Ishikawa (cell line): ENCODE measurements around the gene PNMA6E.

Experiments used
- CEBPB ChIP-seq: IDR thresholded peaks from 2 replicates; pipeline ENCODE4 v1.6.1; 2012
- CREB1 ChIP-seq: IDR thresholded peaks from 2 replicates; pipeline ENCODE4 v1.6.1; 2012; ENCODE audit warnings: low read depth
- EGR1 ChIP-seq: IDR thresholded peaks from 2 replicates; pipeline ENCODE4 v1.6.1; 2012
- EP300 ChIP-seq: IDR thresholded peaks from 2 replicates; pipeline ENCODE4 v1.6.1; 2012; ENCODE audit warnings: borderline replicate concordance
- FOXM1 ChIP-seq: IDR thresholded peaks from 2 replicates; pipeline ENCODE4 v1.6.1; 2012; ENCODE audit warnings: low read depth, borderline replicate concordance
- MAX ChIP-seq: IDR thresholded peaks from 2 replicates; pipeline ENCODE4 v1.6.1; 2012
- NFIC ChIP-seq: IDR thresholded peaks from 2 replicates; pipeline ENCODE4 v1.6.1; 2012
- RAD21 ChIP-seq: IDR thresholded peaks from 2 replicates; pipeline ENCODE4 v1.6.1; 2012; ENCODE audit warnings: low read depth
- REST ChIP-seq: IDR thresholded peaks from 2 replicates; pipeline ENCODE4 v1.6.1; 2012; ENCODE audit warnings: low read depth, mild to moderate bottlenecking
- TAF1 ChIP-seq: IDR thresholded peaks from 2 replicates; pipeline ENCODE4 v1.6.1; 2012; ENCODE audit warnings: low read depth, mild to moderate bottlenecking
- TCF12 ChIP-seq: IDR thresholded peaks from 2 replicates; pipeline ENCODE4 v1.6.1; 2012; ENCODE audit warnings: low read depth
- TEAD4 ChIP-seq: IDR thresholded peaks from 2 replicates; pipeline ENCODE4 v1.6.1; 2012
- USF1 ChIP-seq: IDR thresholded peaks from 2 replicates; pipeline ENCODE4 v1.6.1; 2012
- YY1 ChIP-seq: IDR thresholded peaks from 2 replicates; pipeline ENCODE4 v1.6.1; 2012; ENCODE audit warnings: low read depth
- ZBTB7A ChIP-seq: IDR thresholded peaks from 2 replicates; pipeline ENCODE4 v1.6.1; 2012; ENCODE audit warnings: low read depth

The PNMA6E gene

GRCh38 chrX:153388722-153389459 lies 12.3 kb downstream of the PNMA6E start:
- TF ChIP-seq MAX, result no peak
- no peak for TF ChIP-seq CEBPB
- no peak for TF ChIP-seq YY1
- no peak for TF ChIP-seq USF1
- no peak for TF ChIP-seq CREB1
- TF ChIP-seq TAF1, result no peak
- TF ChIP-seq EGR1, result no peak
- TF ChIP-seq NFIC, result no peak

GRCh38 chrX:153387987-153388721 lies 13.0 kb downstream of the PNMA6E start:
- no peak for TF ChIP-seq TAF1
- TF ChIP-seq CREB1, result no peak
- no peak for TF ChIP-seq ZBTB7A
- TF ChIP-seq REST, result no peak
- TF ChIP-seq MAX, result no peak
- TF ChIP-seq TCF12, result no peak
- no peak for TF ChIP-seq CEBPB
- no peak for TF ChIP-seq FOXM1
- TF ChIP-seq YY1, result no peak
- no peak for TF ChIP-seq EGR1
- no peak for TF ChIP-seq EP300
- TF ChIP-seq NFIC, result no peak
- no peak for TF ChIP-seq RAD21
- no peak for TF ChIP-seq USF1
- no peak for TF ChIP-seq TEAD4

- TF ChIP-seq RAD21 (no peak), USF1 (no peak), YY1 (no peak), MAX (no peak), NFIC (no peak), TCF12 (no peak)
Measured at GRCh38 chrX:153387345-153387744, 13.8 kb downstream of the PNMA6E start.

GRCh38 chrX:153386097-153386496 lies 15.1 kb downstream of the PNMA6E start:
- no peak for TF ChIP-seq YY1
- no peak for TF ChIP-seq CREB1
- no peak for TF ChIP-seq EGR1
- no peak for TF ChIP-seq TCF12
- no peak for TF ChIP-seq EP300
- no peak for TF ChIP-seq CEBPB
- no peak for TF ChIP-seq USF1
- no peak for TF ChIP-seq ZBTB7A
- TF ChIP-seq RAD21, result no peak
- TF ChIP-seq FOXM1, result no peak
- TF ChIP-seq NFIC, result no peak
- TF ChIP-seq REST, result no peak
- no peak for TF ChIP-seq TAF1
- no peak for TF ChIP-seq TEAD4
- no peak for TF ChIP-seq MAX
